HepG2 (cell line): ENCODE results near the gene INF2. TPM values are rescaled to one million over a fixed set of nuclear protein-coding genes. Genes with fewer than 3 reads are reported as not detected.

Experiments used
- ARHGAP35 ChIP-seq: sonication (generic); formaldehyde crosslinking; IDR thresholded peaks from 2 replicates; pipeline ENCODE4 v1.9.0; 2022; ENCODE audit warnings: mild to moderate bottlenecking, inconsistent platforms, moderate library complexity, missing genetic modification reagents, borderline replicate concordance
- ATF7 ChIP-seq, 2 experiments: fragments of 450-650 bp in 1 of 2; sonication (generic) in 1 of 2; formaldehyde crosslinking in 1 of 2; IDR thresholded peaks; 2 replicates each; pipeline versions ENCODE4 v1.4.0 to v1.6.1; 2016 to 2020; ENCODE audit warnings: antibody characterized with exemption in 1 of 2, mild to moderate bottlenecking in 1 of 2, missing genetic modification reagents in 1 of 2
- BCL6 ChIP-seq: IDR thresholded peaks from 2 replicates; pipeline ENCODE4 v1.6.1; 2016; ENCODE audit warnings: missing genetic modification reagents, missing compliant biosample characterization
- CHD2 ChIP-seq: IDR thresholded peaks from 2 replicates; pipeline ENCODE4 v1.6.1; 2011; ENCODE audit warnings: low read depth, low read length, improper control_type of control experiment
- ELF3 ChIP-seq: IDR thresholded peaks from 2 replicates; pipeline ENCODE4 v1.6.1; 2016; ENCODE audit warnings: missing genetic modification reagents, missing compliant biosample characterization
- HES4 ChIP-seq: sonication (generic); formaldehyde crosslinking; IDR thresholded peaks from 2 replicates; pipeline ENCODE4 v1.9.0; 2021; ENCODE audit warnings: mild to moderate bottlenecking, missing genetic modification reagents, borderline replicate concordance
- HNRNPLL ChIP-seq: fragments of 200-400 bp; formaldehyde crosslinking; IDR thresholded peaks from 2 replicates; pipeline ENCODE4 v1.6.1; 2017; ENCODE audit warnings: mild to moderate bottlenecking, low read depth, low read length; ENCODE audit not compliant: poor library complexity, severe bottlenecking
- KAT8 ChIP-seq: IDR thresholded peaks from 2 replicates; pipeline ENCODE4 v1.6.1; 2016; ENCODE audit warnings: missing genetic modification reagents, missing compliant biosample characterization
- MEIS1 ChIP-seq: sonication (generic); formaldehyde crosslinking; IDR thresholded peaks from 2 replicates; pipeline ENCODE4 v1.9.0; 2021; ENCODE audit warnings: mild to moderate bottlenecking, missing genetic modification reagents, moderate library complexity, borderline replicate concordance
- MYC ChIP-seq: sonication (generic); formaldehyde crosslinking; IDR thresholded peaks from 2 replicates; pipeline ENCODE4 v1.9.0; 2021; ENCODE audit warnings: missing genetic modification reagents, borderline replicate concordance
- NR2F6 ChIP-seq, 2 experiments: IDR thresholded peaks; 2 replicates each; pipeline ENCODE4 v1.6.1; 2016; ENCODE audit warnings: antibody characterized with exemption in 1 of 2, mild to moderate bottlenecking in 1 of 2
- ONECUT2 ChIP-seq: sonication (generic); formaldehyde crosslinking; IDR thresholded peaks from 2 replicates; pipeline ENCODE4 v1.4.0; 2020; ENCODE audit warnings: missing genetic modification reagents
- SNRNP70 ChIP-seq: fragments of 200-400 bp; formaldehyde crosslinking; IDR thresholded peaks from 2 replicates; pipeline ENCODE4 v1.6.1; 2017; ENCODE audit warnings: mild to moderate bottlenecking, low read depth, low read length, moderate library complexity
- TARDBP ChIP-seq: sonication (generic); formaldehyde crosslinking; IDR thresholded peaks from 2 replicates; pipeline ENCODE4 v1.8.0; 2022; ENCODE audit warnings: mild to moderate bottlenecking, missing genetic modification reagents
- ZBTB20 ChIP-seq: sonication (generic); formaldehyde crosslinking; IDR thresholded peaks from 2 replicates; pipeline ENCODE4 v1.8.1; 2023; ENCODE audit warnings: missing genetic modification reagents, low read depth, mild to moderate bottlenecking, borderline replicate concordance
- ZFP62 ChIP-seq: sonication (generic); formaldehyde crosslinking; IDR thresholded peaks from 2 replicates; pipeline ENCODE4 v1.4.0; 2020; ENCODE audit warnings: missing genetic modification reagents
- ZNF235 ChIP-seq: sonication (generic); formaldehyde crosslinking; IDR thresholded peaks from 2 replicates; pipeline ENCODE4 v1.8.1; 2023; ENCODE audit warnings: mild to moderate bottlenecking, missing genetic modification reagents, borderline replicate concordance
- ZNF552 ChIP-seq: sonication (generic); formaldehyde crosslinking; IDR thresholded peaks from 2 replicates; pipeline ENCODE4 v1.9.0; 2022; ENCODE audit warnings: missing genetic modification reagents, mild to moderate bottlenecking, borderline replicate concordance
- ZNF557 ChIP-seq: sonication (generic); formaldehyde crosslinking; IDR thresholded peaks from 2 replicates; pipeline ENCODE4 v1.4.0; 2020; ENCODE audit warnings: missing genetic modification reagents
- ZNF75D ChIP-seq: sonication (generic); formaldehyde crosslinking; IDR thresholded peaks from 2 replicates; pipeline ENCODE4 v1.8.1; 2023; ENCODE audit warnings: missing genetic modification reagents, mild to moderate bottlenecking, borderline replicate concordance
- ZNF777 ChIP-seq: sonication (generic); formaldehyde crosslinking; IDR thresholded peaks from 2 replicates; pipeline ENCODE4 v1.4.0; 2020; ENCODE audit warnings: missing genetic modification reagents
- polyA plus RNA-seq, 8 experiments: library from polyadenylated mRNA; depleted of rRNA in 3 of 8; stranded (reverse) in 7 of 8; unstranded in 1 of 8; fragments of >200 nt; fragmentation: Illumina TruSeq in 4 of 8; extraction: Trizol in 4 of 8; gene quantifications; 2 replicates each; pipeline versions ENCODE4 v1.2.1 to v1.2.3, GENCODE V29; 2011 to 2016; ENCODE audit warnings: low read depth in 4 of 8, missing spikeins in 1 of 8, mixed read lengths in 1 of 8; ENCODE audit not compliant: insufficient read depth in 1 of 8
- total RNA-seq, 5 experiments: library from RNA; depleted of rRNA; stranded (reverse); fragments of >200 nt; fragmentation: Illumina TruSeq; extraction: Trizol; gene quantifications; 2 replicates each; pipeline ENCODE4 v1.2.3, GENCODE V29; 2016; ENCODE audit warnings: low read depth in 1 of 5
- TF ChIP-seq, protein P1 (sequence below): sonication (generic); formaldehyde crosslinking; IDR thresholded peaks from 2 replicates; pipeline ENCODE4 v1.5.0; 2020; ENCODE audit warnings: missing genetic modification reagents
- TF ChIP-seq, protein P2 (sequence below): sonication (generic); formaldehyde crosslinking; IDR thresholded peaks from 2 replicates; pipeline ENCODE4 v1.8.1; 2023; ENCODE audit warnings: missing genetic modification reagents, inconsistent platforms, borderline replicate concordance
- TF ChIP-seq, protein P3 (sequence below): sonication (generic); formaldehyde crosslinking; IDR thresholded peaks from 2 replicates; pipeline ENCODE4 v1.4.0; 2020; ENCODE audit warnings: missing genetic modification reagents
- TF ChIP-seq, protein P4 (sequence below): IDR thresholded peaks from 2 replicates; pipeline ENCODE4 v1.6.1; 2016; ENCODE audit warnings: missing genetic modification reagents, missing compliant biosample characterization

INF2 gene
- total and polyA plus RNA-seq, 2 of the 13 experiments (the other 11 are each of a cell fraction or from before 2014, with no cell fraction given) = 16.4 to 26.4 TPM

DNA sequence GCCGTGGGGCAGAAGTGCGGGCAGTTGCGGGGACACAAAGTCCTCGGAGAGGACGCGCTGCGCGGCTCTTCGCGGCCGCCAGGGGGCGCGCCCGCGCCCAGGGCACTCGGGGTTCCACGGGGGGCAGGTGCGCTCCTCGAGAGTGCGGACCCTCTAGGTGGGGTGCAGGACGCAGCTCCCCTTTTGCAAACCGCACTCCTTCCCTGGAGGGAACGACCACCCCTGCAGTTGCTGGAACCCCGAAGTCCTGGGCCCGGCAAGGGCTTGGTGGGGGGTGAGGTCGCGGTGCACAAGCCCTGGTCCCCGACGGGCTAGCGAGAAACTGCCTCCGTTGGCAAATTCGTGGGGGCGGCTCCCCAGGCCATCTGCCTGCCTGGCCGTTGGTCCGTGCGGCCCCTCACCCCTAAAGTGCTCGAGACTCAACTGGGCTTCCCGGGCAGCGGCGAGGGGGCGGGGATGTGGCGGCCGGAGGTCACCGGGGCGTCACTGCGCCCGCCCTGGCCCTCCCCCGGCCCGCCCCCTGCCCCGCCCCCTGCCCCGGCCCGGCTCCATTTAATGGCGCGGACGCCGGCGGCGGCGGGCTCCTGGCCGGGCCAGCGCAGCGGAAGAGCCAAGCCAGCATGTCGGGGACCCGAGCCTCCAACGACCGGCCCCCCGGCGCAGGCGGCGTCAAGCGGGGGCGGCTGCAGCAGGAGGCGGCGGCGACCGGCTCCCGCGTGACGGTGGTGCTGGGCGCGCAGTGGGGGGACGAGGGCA, 34.4 kb downstream of the INF2 start, which contains the start of gene ADSS1 (continued):
- TF ChIP-seq HNRNPLL (no peak), MEIS1 (CRISPR knock-in tag) (peak; percentile 83; the same call in 1 of the 2 replicates), ZBTB20 (no peak), TARDBP (peak; percentile 39; the same call in 1 of the 2 replicates), ATF7 (IDR thresholded peaks at IDR 0.05) (no peak), ATF7 (CRISPR knock-in tag; IDR thresholded peaks at IDR 0.05) (0 out of 2 replicates have a peak, but pooled peaks have one; percentile 10), KAT8 (CRISPR knock-in tag) (0 out of 2 replicates have a peak, but pooled peaks have one; percentile 38), ELF3 (CRISPR knock-in tag) (0 out of 2 replicates have a peak, but pooled peaks have one; percentile 11), ZNF75D (CRISPR knock-in tag) (no peak), MYC (peak; percentile 20; the same call in 1 of the 2 replicates), HES4 (CRISPR knock-in tag) (0 out of 2 replicates have a peak, but pooled peaks have one; percentile 77), ZNF777 (CRISPR knock-in tag) (peak; percentile 77), ZFP62 (CRISPR knock-in tag) (no peak), SNRNP70 (no peak), BCL6 (CRISPR knock-in tag) (peak; percentile 23; the same call in 1 of the 2 replicates), ARHGAP35 (CRISPR knock-in tag) (no peak), ONECUT2 (no peak), ZNF557 (CRISPR knock-in tag) (no peak), ZNF235 (CRISPR knock-in tag) (no peak), ZNF552 (CRISPR knock-in tag) (no peak), CHD2 (no peak), NR2F6 (IDR thresholded peaks at IDR 0.05) (peak; percentile 37; the same call in 1 of the 2 replicates), NR2F6 (CRISPR knock-in tag; IDR thresholded peaks at IDR 0.05) (no peak)
- TF ChIP-seq, protein P1, sequence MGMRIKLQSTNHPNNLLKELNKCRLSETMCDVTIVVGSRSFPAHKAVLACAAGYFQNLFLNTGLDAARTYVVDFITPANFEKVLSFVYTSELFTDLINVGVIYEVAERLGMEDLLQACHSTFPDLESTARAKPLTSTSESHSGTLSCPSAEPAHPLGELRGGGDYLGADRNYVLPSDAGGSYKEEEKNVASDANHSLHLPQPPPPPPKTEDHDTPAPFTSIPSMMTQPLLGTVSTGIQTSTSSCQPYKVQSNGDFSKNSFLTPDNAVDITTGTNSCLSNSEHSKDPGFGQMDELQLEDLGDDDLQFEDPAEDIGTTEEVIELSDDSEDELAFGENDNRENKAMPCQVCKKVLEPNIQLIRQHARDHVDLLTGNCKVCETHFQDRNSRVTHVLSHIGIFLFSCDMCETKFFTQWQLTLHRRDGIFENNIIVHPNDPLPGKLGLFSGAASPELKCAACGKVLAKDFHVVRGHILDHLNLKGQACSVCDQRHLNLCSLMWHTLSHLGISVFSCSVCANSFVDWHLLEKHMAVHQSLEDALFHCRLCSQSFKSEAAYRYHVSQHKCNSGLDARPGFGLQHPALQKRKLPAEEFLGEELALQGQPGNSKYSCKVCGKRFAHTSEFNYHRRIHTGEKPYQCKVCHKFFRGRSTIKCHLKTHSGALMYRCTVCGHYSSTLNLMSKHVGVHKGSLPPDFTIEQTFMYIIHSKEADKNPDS (CRISPR knock-in tag) = 0 out of 2 replicates have a peak, but pooled peaks have one; percentile 57
- TF ChIP-seq, protein P2, sequence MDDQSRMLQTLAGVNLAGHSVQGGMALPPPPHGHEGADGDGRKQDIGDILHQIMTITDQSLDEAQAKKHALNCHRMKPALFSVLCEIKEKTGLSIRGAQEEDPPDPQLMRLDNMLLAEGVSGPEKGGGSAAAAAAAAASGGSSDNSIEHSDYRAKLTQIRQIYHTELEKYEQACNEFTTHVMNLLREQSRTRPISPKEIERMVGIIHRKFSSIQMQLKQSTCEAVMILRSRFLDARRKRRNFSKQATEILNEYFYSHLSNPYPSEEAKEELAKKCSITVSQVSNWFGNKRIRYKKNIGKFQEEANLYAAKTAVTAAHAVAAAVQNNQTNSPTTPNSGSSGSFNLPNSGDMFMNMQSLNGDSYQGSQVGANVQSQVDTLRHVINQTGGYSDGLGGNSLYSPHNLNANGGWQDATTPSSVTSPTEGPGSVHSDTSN (CRISPR knock-in tag) = no peak
- TF ChIP-seq, protein P3, sequence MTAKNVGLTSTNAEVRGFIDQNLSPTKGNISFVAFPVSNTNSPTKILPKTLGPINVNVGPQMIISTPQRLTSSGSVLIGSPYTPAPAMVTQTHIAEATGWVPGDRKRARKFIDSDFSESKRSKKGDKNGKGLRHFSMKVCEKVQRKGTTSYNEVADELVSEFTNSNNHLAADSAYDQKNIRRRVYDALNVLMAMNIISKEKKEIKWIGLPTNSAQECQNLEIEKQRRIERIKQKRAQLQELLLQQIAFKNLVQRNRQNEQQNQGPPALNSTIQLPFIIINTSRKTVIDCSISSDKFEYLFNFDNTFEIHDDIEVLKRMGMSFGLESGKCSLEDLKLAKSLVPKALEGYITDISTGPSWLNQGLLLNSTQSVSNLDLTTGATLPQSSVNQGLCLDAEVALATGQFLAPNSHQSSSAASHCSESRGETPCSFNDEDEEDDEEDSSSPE (CRISPR knock-in tag) = peak; percentile 45
- TF ChIP-seq, protein P4, sequence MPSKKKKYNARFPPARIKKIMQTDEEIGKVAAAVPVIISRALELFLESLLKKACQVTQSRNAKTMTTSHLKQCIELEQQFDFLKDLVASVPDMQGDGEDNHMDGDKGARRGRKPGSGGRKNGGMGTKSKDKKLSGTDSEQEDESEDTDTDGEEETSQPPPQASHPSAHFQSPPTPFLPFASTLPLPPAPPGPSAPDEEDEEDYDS (CRISPR knock-in tag) = peak; percentile 79
